SH-SY5Y (cell line): ENCODE results near the gene SNAPC3.

Source experiments
- GATA2 ChIP-seq: IDR thresholded peaks from 2 replicates; pipeline ENCODE4 v1.6.1; 2011; ENCODE audit warnings: mild to moderate bottlenecking, low read depth, low read length
- GATA3 ChIP-seq: IDR thresholded peaks from 2 replicates; pipeline ENCODE4 v1.6.1; 2011; ENCODE audit warnings: low read depth, mild to moderate bottlenecking, low read length, moderate library complexity

SNAPC3 gene

GRCh38 chr9:15509931-15510788, 87.5 kb downstream of the SNAPC3 start:
- TF ChIP-seq GATA2 (no peak), GATA3 (no peak)

GRCh38 chr9:15510789-15511575, 88.3 kb downstream of the SNAPC3 start, which contains the start of gene PSIP1:
TSS of gene PSIP1 (minus strand) at chr9:15510970. CDS start at chr9:15510188, 782 bp downstream.
- TF ChIP-seq GATA3 (no peak), GATA2 (no peak)
